PC-3 (cell line): ENCODE measurements around the gene KIF2A. TPM values are rescaled to one million over a fixed set of nuclear protein-coding genes. Genes with fewer than 3 reads are reported as not detected.

Experiments
- ATAC-seq: fragments of 200-7000 bp; cut with Tn5 transposase; 2 replicates; pipeline ENCODE4 v1.9.1; 2020; ENCODE audit warnings: mild to moderate bottlenecking, moderate library complexity
- BruUV-seq: library from RNA; stranded (reverse); fragments of 400-500 nt; replicated peaks from 2 replicates; lab custom pipeline; 2021; lab: Mats Ljungman, UMichigan
- CTCF ChIA-PET: fragments of 300-600 bp; sonication (Branson Sonifier 250); formaldehyde crosslinking; loops from one replicate; lab custom pipeline; 2022; ENCODE audit warnings: antibody characterized with exemption; lab: Charles Lee
- POLR2A ChIA-PET: fragments of 300-600 bp; sonication (Branson Sonifier 250); formaldehyde crosslinking; loops from one replicate; lab custom pipeline; 2022; ENCODE audit warnings: antibody characterized with exemption; ENCODE audit not compliant: unreplicated experiment; lab: Charles Lee
- DNase-seq: peaks from one replicate; pipeline ENCODE4 v3.0.0-alpha.2; 2015
- H2AFZ ChIP-seq: fragments of 300-600 bp; sonication (generic); 2 replicates; pipeline ENCODE4 v1.6.0; 2016; ENCODE audit warnings: antibody characterized with exemption, low read length
- H3F3A ChIP-seq: fragments of 300-600 bp; sonication (generic); one replicate; pipeline ENCODE4 v1.6.0; 2017; ENCODE audit warnings: antibody characterized with exemption, low read length, control low read depth, mild to moderate bottlenecking; ENCODE audit not compliant: unreplicated experiment
- H3K27ac ChIP-seq: fragments of 300-600 bp; sonication (generic); 2 replicates; pipeline ENCODE4 v1.5.1; 2016; ENCODE audit warnings: mild to moderate bottlenecking, low read length
- H3K27me3 ChIP-seq: fragments of 300-600 bp; sonication (generic); 2 replicates; pipeline ENCODE4 v1.6.1; 2016; ENCODE audit warnings: low read length, mixed read lengths
- H3K36me3 ChIP-seq: fragments of 300-600 bp; sonication (generic); 2 replicates; pipeline ENCODE4 v1.6.1; 2016; ENCODE audit warnings: low read depth, mixed run types, low read length, mixed read lengths
- H3K4me1 ChIP-seq: fragments of 300-600 bp; sonication (generic); 2 replicates; pipeline ENCODE4 v1.5.1; 2016; ENCODE audit warnings: low read length; ENCODE audit not compliant: insufficient read depth
- H3K4me2 ChIP-seq: fragments of 300-600 bp; sonication (generic); 2 replicates; pipeline ENCODE4 v1.6.0; 2016; ENCODE audit warnings: low read length
- H3K4me3 ChIP-seq: fragments of 300-600 bp; sonication (generic); 2 replicates; pipeline ENCODE4 v1.5.1; 2016; ENCODE audit warnings: mild to moderate bottlenecking, low read length, mixed read lengths
- H3K79me2 ChIP-seq: fragments of 300-600 bp; sonication (generic); 2 replicates; pipeline ENCODE4 v1.6.1; 2017; ENCODE audit warnings: low read length, mixed read lengths
- H3K9ac ChIP-seq: fragments of 300-600 bp; sonication (generic); 2 replicates; pipeline ENCODE4 v1.6.0; 2016; ENCODE audit warnings: mild to moderate bottlenecking, low read length
- H3K9me2 ChIP-seq: fragments of 300-600 bp; sonication (generic); replicated peaks from 2 replicates; pipeline ENCODE4 v1.6.1; 2016; ENCODE audit warnings: mixed run types, low read length, mixed read lengths
- H3K9me3 ChIP-seq: fragments of 300-600 bp; sonication (generic); 2 replicates; pipeline ENCODE4 v1.6.1; 2016; ENCODE audit warnings: low read length, mixed read lengths
- H4K20me1 ChIP-seq: fragments of 300-600 bp; sonication (generic); 2 replicates; pipeline ENCODE4 v1.6.1; 2016; ENCODE audit warnings: low read length, mixed read lengths
- CTCF ChIP-seq: fragments of 300-600 bp; sonication (generic); conservative IDR thresholded peaks from 2 replicates; pipeline ENCODE4 v1.5.1; 2017; ENCODE audit warnings: antibody characterized with exemption, low read depth, mild to moderate bottlenecking, low read length
- EZH2 ChIP-seq: fragments of 300-600 bp; sonication (generic); IDR thresholded peaks from one replicate; pipeline ENCODE4 v1.6.1; 2017; ENCODE audit warnings: antibody characterized with exemption, mild to moderate bottlenecking, low read length; ENCODE audit not compliant: unreplicated experiment
- EZH2phosphoT487 ChIP-seq: fragments of 300-600 bp; sonication (generic); IDR thresholded peaks from 2 replicates; pipeline ENCODE4 v1.6.1; 2018; ENCODE audit warnings: mild to moderate bottlenecking, antibody characterized with exemption, low read length, borderline replicate concordance
- intact Hi-C: fragments of 100-400 bp; cut with micrococcal nuclease; formaldehyde crosslinking; loops from 2 replicates; pipeline ENCODE4 v1.9.0; 2023
- total RNA-seq: library from RNA; depleted of rRNA; stranded (reverse); fragments of >200 nt; gene quantifications from 2 replicates; pipeline ENCODE4 v1.2.3, GENCODE V29; 2014

KIF2A gene
- total RNA-seq, 1 experiment from 2014 or later = 26.4 TPM

GRCh38 chr5:62328772-62329491 is 22.9 kb downstream of the KIF2A start:
- Histone ChIP-seq H3K27ac (no peak overlapping the region), H3K4me3 (no peak overlapping the region), H3K36me3 (no peaks in the 10 kb centered on the region), H3K9me2 (no peaks in the 10 kb centered on the region), H3K79me2 (peaks cover 31% of the 10 kb centered on the region), H3K4me2 (no peak overlapping the region), H3K9ac (no peak overlapping the region), H3F3A (no peaks in the 10 kb centered on the region), H3K27me3 (no peaks in the 10 kb centered on the region), H3K9me3 (no peaks in the 10 kb centered on the region), H3K4me1 (peaks cover 6% of the 10 kb centered on the region; the same call in 1 of the 2 replicates), H4K20me1 (0 out of 2 replicates have a peak, but pooled peaks cover 3% of the 10 kb centered on the region), H2AFZ (no peak overlapping the region)
- TF ChIP-seq EZH2phosphoT487 (no peak), CTCF (no peak), EZH2 (no peak)
- ATAC-seq = no peak
- BruUV-seq = no TSS peak
- intact Hi-C loops = no loop called here
- POLR2A ChIA-PET = no interaction called here
- CTCF ChIA-PET = no interaction called here
- DNase-seq = no peak

GRCh38 chr5:62330302-62330701 is 24.3 kb downstream of the KIF2A start:
- no peaks in the 10 kb centered on the region for H3K9me2 ChIP-seq
- 0 out of 2 replicates have a peak, but pooled peaks cover 3% of the 10 kb centered on the region for H4K20me1 ChIP-seq
- no peaks in the 10 kb centered on the region for H3K27me3 ChIP-seq
- no peak overlapping the region for H2AFZ ChIP-seq
- ChIA-PET CTCF (no interaction called here), POLR2A (no interaction called here)
- H3K4me3 ChIP-seq = no peak overlapping the region
- no peak for ATAC-seq
- intact Hi-C loops = no loop called here
- DNase-seq = no peak
- H3K27ac ChIP-seq = no peak overlapping the region
- no peaks in the 10 kb centered on the region for H3K36me3 ChIP-seq
- H3K9ac ChIP-seq = no peak overlapping the region
- TF ChIP-seq EZH2 (no peak), CTCF (no peak), EZH2phosphoT487 (no peak)
- BruUV-seq = no TSS peak
- no peak overlapping the region for H3K4me2 ChIP-seq
- H3K9me3 ChIP-seq = no peaks in the 10 kb centered on the region
- H3F3A ChIP-seq = no peaks in the 10 kb centered on the region
- peaks cover 31% of the 10 kb centered on the region for H3K79me2 ChIP-seq
- H3K4me1 ChIP-seq = peaks cover 6% of the 10 kb centered on the region; the same call in 1 of the 2 replicates

- Histone ChIP-seq H3K4me3 (no peak overlapping the region), H3F3A (no peaks in the 10 kb centered on the region), H2AFZ (no peak overlapping the region), H3K9me3 (no peaks in the 10 kb centered on the region), H3K27me3 (no peaks in the 10 kb centered on the region), H3K36me3 (no peaks in the 10 kb centered on the region), H4K20me1 (0 out of 2 replicates have a peak, but pooled peaks cover 3% of the 10 kb centered on the region), H3K4me1 (peaks cover 6% of the 10 kb centered on the region; the same call in 1 of the 2 replicates), H3K4me2 (no peak overlapping the region), H3K79me2 (peaks cover 31% of the 10 kb centered on the region), H3K9ac (no peak overlapping the region), H3K9me2 (no peaks in the 10 kb centered on the region), H3K27ac (no peak overlapping the region)
- DNase-seq (no peak), ATAC-seq (no peak)
- intact Hi-C loops = no loop called here
- CTCF ChIA-PET = no interaction called here
- no TSS peak for BruUV-seq
- POLR2A ChIA-PET = no interaction called here
- TF ChIP-seq EZH2 = no peak
Measured at GRCh38 chr5:62331921-62332320, 25.9 kb downstream of the KIF2A start.
